Smooth muscle cell (in vitro differentiated cells): ENCODE data around the gene SEZ6. TPM values are rescaled to one million over a fixed set of nuclear protein-coding genes. Genes with fewer than 3 reads are reported as not detected.
A peak's percentile ranks its signal among the peaks of the same experiment; 100 is the strongest.

Experiments used
- DNase-seq: peaks from one replicate; lab custom pipeline; 2025; ENCODE audit not compliant: unreplicated experiment; lab: John Stamatoyannopoulos, UW
- H2AFZ ChIP-seq: fragments of 200-600 bp; sonication (generic); 2 replicates; pipeline ENCODE4 v1.6.0; 2016; ENCODE audit warnings: antibody characterized with exemption, low read depth, mild to moderate bottlenecking
- H3F3A ChIP-seq: fragments of 200-600 bp; sonication (generic); 2 replicates; pipeline ENCODE4 v1.6.0; 2017; ENCODE audit warnings: antibody characterized with exemption, low read depth
- H3K27ac ChIP-seq: fragments of 200-600 bp; sonication (generic); 2 replicates; pipeline ENCODE4 v1.5.1; 2016; ENCODE audit warnings: low read depth, mild to moderate bottlenecking
- H3K27me3 ChIP-seq: fragments of 200-600 bp; sonication (generic); 2 replicates; pipeline ENCODE4 v1.6.1; 2016; ENCODE audit warnings: low read depth, mild to moderate bottlenecking
- H3K36me3 ChIP-seq: fragments of 200-600 bp; sonication (generic); 2 replicates; pipeline ENCODE4 v1.5.1; 2016; ENCODE audit warnings: low read depth
- H3K4me1 ChIP-seq: fragments of 200-600 bp; sonication (generic); 2 replicates; pipeline ENCODE4 v1.5.1; 2016; ENCODE audit warnings: low read depth
- H3K4me2 ChIP-seq: fragments of 200-600 bp; sonication (generic); 2 replicates; pipeline ENCODE4 v1.6.0; 2016; ENCODE audit warnings: mild to moderate bottlenecking
- H3K4me3 ChIP-seq: fragments of 200-600 bp; sonication (generic); 2 replicates; pipeline ENCODE4 v1.5.1; 2016; ENCODE audit warnings: mild to moderate bottlenecking
- H3K79me2 ChIP-seq: fragments of 200-600 bp; sonication (generic); 2 replicates; pipeline ENCODE4 v1.6.0; 2016; ENCODE audit warnings: low read depth, mild to moderate bottlenecking
- H3K9ac ChIP-seq: fragments of 200-600 bp; sonication (generic); 2 replicates; pipeline ENCODE4 v1.6.0; 2016; ENCODE audit warnings: low read depth
- H3K9me3 ChIP-seq: fragments of 200-600 bp; sonication (generic); replicated peaks from 2 replicates; pipeline ENCODE4 v1.5.1; 2016; ENCODE audit warnings: low read depth
- H4K20me1 ChIP-seq: fragments of 200-600 bp; sonication (generic); 2 replicates; pipeline ENCODE4 v1.6.0; 2016; ENCODE audit warnings: low read depth
- CTCF ChIP-seq: fragments of 200-600 bp; sonication (generic); IDR thresholded peaks from 2 replicates; pipeline ENCODE4 v1.5.1; 2017; ENCODE audit warnings: borderline replicate concordance, mild to moderate bottlenecking, antibody characterized with exemption; ENCODE audit not compliant: insufficient read depth, poor library complexity, severe bottlenecking
- WGBS: methylation state at CpG from one replicate; pipeline ENCODE4 v1.1.7; 2016; ENCODE audit warnings: low lambda C conversion rate; 5-methylcytosine and 5-hydroxymethylcytosine counted together
- polyA plus RNA-seq: library from polyadenylated mRNA; unstranded; fragments of >200 nt; fragmentation: Nextera tagmentation; extraction: Ambion mirVana; gene quantifications from 2 replicates; pipeline ENCODE4 v1.2.1, GENCODE V29; 2016
- total RNA-seq: library from RNA; depleted of rRNA; stranded (reverse); fragments of >200 nt; gene quantifications from 2 replicates; pipeline ENCODE4 v1.2.3, GENCODE V29; 2014

Gene SEZ6
- total and polyA plus RNA-seq, 2 experiments from 2014 or later: not detected

- Histone ChIP-seq H2AFZ (no peak overlapping the region), H3K9ac (no peak overlapping the region), H3K4me1 (peaks cover 34% of the 10 kb centered on the region), H3K4me3 (no peak overlapping the region), H3K27ac (peak overlapping the region; percentile 36), H4K20me1 (peaks cover 90% of the 10 kb centered on the region), H3K36me3 (peaks cover 3% of the 10 kb centered on the region), H3F3A (peaks cover 22% of the 10 kb centered on the region), H3K27me3 (no peaks in the 10 kb centered on the region), H3K4me2 (peak overlapping the region; percentile 25), H3K9me3 (no peaks in the 10 kb centered on the region), H3K79me2 (peaks cover 97% of the 10 kb centered on the region)
- no peak for DNase-seq
- TF ChIP-seq CTCF: no peak
- WGBS: 94% methylated on average over 8 of the region's 8 CpGs
Measured at GRCh38 chr17:28944862-28945741, 60.7 kb downstream of the SEZ6 start.

- no peak overlapping the region for H3K4me3 ChIP-seq
- no peak overlapping the region for H3K27ac ChIP-seq
- no peaks in the 10 kb centered on the region for H3K9me3 ChIP-seq
- TF ChIP-seq CTCF: no peak
- peaks cover 3% of the 10 kb centered on the region for H3K36me3 ChIP-seq
- peaks cover 97% of the 10 kb centered on the region for H4K20me1 ChIP-seq
- H3K4me2 ChIP-seq: no peak overlapping the region
- H2AFZ ChIP-seq: no peak overlapping the region
- WGBS: 94% methylated on average over 4 of the region's 4 CpGs
- no peaks in the 10 kb centered on the region for H3K27me3 ChIP-seq
- DNase-seq: no peak
- H3K9ac ChIP-seq: no peak overlapping the region
- peaks cover 17% of the 10 kb centered on the region for H3F3A ChIP-seq
- peaks cover 42% of the 10 kb centered on the region for H3K4me1 ChIP-seq
- peaks cover 100% of the 10 kb centered on the region for H3K79me2 ChIP-seq
Measured at GRCh38 chr17:28944343-28944742, 61.5 kb downstream of the SEZ6 start.

GRCh38 chr17:28942925-28943324 lies 62.9 kb downstream of the SEZ6 start:
- peaks cover 100% of the 10 kb centered on the region for H4K20me1 ChIP-seq

More at GRCh38 chr17:28942925-28943324, 62.9 kb downstream of the SEZ6 start:
- H3K27me3 ChIP-seq: no peaks in the 10 kb centered on the region
- 96% methylated on average over 2 of the region's 2 CpGs for WGBS
- peaks cover 3% of the 10 kb centered on the region for H3K36me3 ChIP-seq
- no peak overlapping the region for H2AFZ ChIP-seq
- H3K27ac ChIP-seq: no peak overlapping the region
- no peak for DNase-seq
- peaks cover 6% of the 10 kb centered on the region for H3F3A ChIP-seq
- H3K4me2 ChIP-seq: no peak overlapping the region
- H3K4me3 ChIP-seq: no peak overlapping the region
- H3K4me1 ChIP-seq: peaks cover 37% of the 10 kb centered on the region
- peaks cover 100% of the 10 kb centered on the region for H3K79me2 ChIP-seq
- no peak for TF ChIP-seq CTCF
- H3K9ac ChIP-seq: no peak overlapping the region
- H3K9me3 ChIP-seq: no peaks in the 10 kb centered on the region
